ENCODE data around the gene MCL1.

MCL1 gene

GRCh38 chr1:150544204-150544603, 35.2 kb downstream of the MCL1 start:
- Histone ChIP-seq H3K4me3 (ENCODE audit: insufficient read depth, low read length, poor library complexity, severe bottlenecking) (no peak overlapping the region), H3K9me2 (replicated peaks; ENCODE audit: insufficient read depth, low read length) (no peaks in the 10 kb centered on the region), H3K27me3 (ENCODE audit: low read length) (no peaks in the 10 kb centered on the region), H3K36me3 (ENCODE audit: low read length) (no peaks in the 10 kb centered on the region), H3K27ac (ENCODE audit: low read depth, low read length) (no peak overlapping the region), H2AFZ (ENCODE audit: low read depth, low read length, severe bottlenecking) (no peak overlapping the region), H3F3A (ENCODE audit: insufficient read depth) (no peaks in the 10 kb centered on the region), H3K9me3 (ENCODE audit: insufficient read depth, low read length) (no peaks in the 10 kb centered on the region), H3K9ac (ENCODE audit: low read length) (no peak overlapping the region), H3K79me2 (ENCODE audit: insufficient read depth, low read length) (no peaks in the 10 kb centered on the region), H4K20me1 (ENCODE audit: low read depth, low read length) (no peaks in the 10 kb centered on the region), H3K4me2 (ENCODE audit: low read depth, low read length, poor library complexity, severe bottlenecking) (no peak overlapping the region)
- TF ChIP-seq EZH2phosphoT487 (conservative IDR thresholded peaks at IDR 0.05; ENCODE audit: low read length) (no peak), CTCF (IDR thresholded peaks at IDR 0.05; ENCODE audit: insufficient read depth, low read length, poor library complexity, severe bottlenecking) (no peak)

GRCh38 chr1:150543500-150544143, 35.8 kb downstream of the MCL1 start:
- H3K36me3 ChIP-seq (ENCODE audit: low read length), result no peaks in the 10 kb centered on the region
- no peaks in the 10 kb centered on the region for H3K79me2 ChIP-seq (ENCODE audit: insufficient read depth, low read length)
- no peak overlapping the region for H3K27ac ChIP-seq (ENCODE audit: low read depth, low read length)
- no peaks in the 10 kb centered on the region for H3K9me2 ChIP-seq (replicated peaks; ENCODE audit: insufficient read depth, low read length)
- H3K4me3 ChIP-seq (ENCODE audit: insufficient read depth, low read length, poor library complexity, severe bottlenecking), result no peak overlapping the region
- no peak overlapping the region for H3K9ac ChIP-seq (ENCODE audit: low read length)
- H3K9me3 ChIP-seq (ENCODE audit: insufficient read depth, low read length), result no peaks in the 10 kb centered on the region
- no peak overlapping the region for H2AFZ ChIP-seq (ENCODE audit: low read depth, low read length, severe bottlenecking)
- no peak for TF ChIP-seq CTCF (IDR thresholded peaks at IDR 0.05; ENCODE audit: insufficient read depth, low read length, poor library complexity, severe bottlenecking)
- TF ChIP-seq EZH2phosphoT487 (conservative IDR thresholded peaks at IDR 0.05; ENCODE audit: low read length), result no peak
- H3K27me3 ChIP-seq (ENCODE audit: low read length), result no peaks in the 10 kb centered on the region
- H3F3A ChIP-seq (ENCODE audit: insufficient read depth), result no peaks in the 10 kb centered on the region
- H4K20me1 ChIP-seq (ENCODE audit: low read depth, low read length), result no peaks in the 10 kb centered on the region
- no peak overlapping the region for H3K4me2 ChIP-seq (ENCODE audit: low read depth, low read length, poor library complexity, severe bottlenecking)

- Histone ChIP-seq H3K4me3 (ENCODE audit: insufficient read depth, low read length, poor library complexity, severe bottlenecking) (no peak overlapping the region), H3K9me2 (replicated peaks; ENCODE audit: insufficient read depth, low read length) (no peaks in the 10 kb centered on the region), H3K9me3 (ENCODE audit: insufficient read depth, low read length) (no peaks in the 10 kb centered on the region), H3F3A (ENCODE audit: insufficient read depth) (no peaks in the 10 kb centered on the region), H4K20me1 (ENCODE audit: low read depth, low read length) (no peaks in the 10 kb centered on the region), H3K27me3 (ENCODE audit: low read length) (no peaks in the 10 kb centered on the region), H3K36me3 (ENCODE audit: low read length) (no peaks in the 10 kb centered on the region), H3K9ac (ENCODE audit: low read length) (no peak overlapping the region), H3K79me2 (ENCODE audit: insufficient read depth, low read length) (no peaks in the 10 kb centered on the region), H3K4me2 (ENCODE audit: low read depth, low read length, poor library complexity, severe bottlenecking) (no peak overlapping the region), H2AFZ (ENCODE audit: low read depth, low read length, severe bottlenecking) (no peak overlapping the region), H3K27ac (ENCODE audit: low read depth, low read length) (no peak overlapping the region)
- TF ChIP-seq CTCF (IDR thresholded peaks at IDR 0.05; ENCODE audit: insufficient read depth, low read length, poor library complexity, severe bottlenecking), result no peak
- TF ChIP-seq EZH2phosphoT487 (conservative IDR thresholded peaks at IDR 0.05; ENCODE audit: low read length), result no peak
These were observed 41.4 kb downstream of the MCL1 start for GRCh38 chr1:150537732-150538684.

Measured in SU-DHL-6 (cell line).